NCI-H510A (cell line): ENCODE results near the gene GGTLC3.
"Not testable (repeated sequence)": the region's sequence is repeated elsewhere in the genome, so short reads cannot be mapped to it uniquely, and the experiment has no call there.

Experiments
- DNase-seq: peaks from one replicate; lab custom pipeline; 2025; lab: John Stamatoyannopoulos, UW

Gene GGTLC3

GRCh38 chr22:18513454-18513853 is 4.5 kb downstream of the GGTLC3 start:
- not testable (repeated sequence) for DNase-seq

- not testable (repeated sequence) for DNase-seq
Measured at GRCh38 chr22:18512378-18512777, 5.6 kb downstream of the GGTLC3 start.

GRCh38 chr22:18511327-18511726 is 6.6 kb downstream of the GGTLC3 start:
- not testable (repeated sequence) for DNase-seq

- not testable (repeated sequence) for DNase-seq
Measured at GRCh38 chr22:18496227-18496626, 21.7 kb downstream of the GGTLC3 start.
